Hepatocyte (in vitro differentiated cells): ENCODE results near the gene PTPRR. TPM values are rescaled to one million over a fixed set of nuclear protein-coding genes. Genes with fewer than 3 reads are reported as not detected.

Experiments
- DNase-seq: peaks from one replicate; pipeline ENCODE4 v3.0.0-alpha.2; 2016; ENCODE audit warnings: low spot score
- H2AFZ ChIP-seq: fragments of 200-600 bp; sonication (generic); 2 replicates; pipeline ENCODE4 v1.6.0; 2016; ENCODE audit warnings: antibody characterized with exemption, mild to moderate bottlenecking
- H3K27ac ChIP-seq: fragments of 200-600 bp; sonication (generic); 2 replicates; pipeline ENCODE4 v1.5.1; 2016; ENCODE audit warnings: mild to moderate bottlenecking
- H3K27me3 ChIP-seq: fragments of 200-600 bp; sonication (generic); 2 replicates; pipeline ENCODE4 v1.6.1; 2016
- H3K36me3 ChIP-seq: fragments of 200-600 bp; sonication (generic); replicated peaks from 2 replicates; pipeline ENCODE4 v1.5.1; 2016; ENCODE audit warnings: low read depth; ENCODE audit not compliant: insufficient read depth
- H3K4me1 ChIP-seq: fragments of 200-600 bp; sonication (generic); 2 replicates; pipeline ENCODE4 v1.5.1; 2016; ENCODE audit warnings: mild to moderate bottlenecking, moderate library complexity; ENCODE audit not compliant: insufficient read depth
- H3K4me2 ChIP-seq: fragments of 200-600 bp; sonication (generic); 2 replicates; pipeline ENCODE4 v1.6.0; 2016
- H3K4me3 ChIP-seq: fragments of 200-600 bp; sonication (generic); 2 replicates; pipeline ENCODE4 v1.5.1; 2016; ENCODE audit warnings: mild to moderate bottlenecking
- H3K79me2 ChIP-seq: fragments of 200-600 bp; sonication (generic); 2 replicates; pipeline ENCODE4 v1.6.0; 2017; ENCODE audit warnings: mild to moderate bottlenecking
- H3K9me2 ChIP-seq: fragments of 200-600 bp; sonication (generic); replicated peaks from 2 replicates; pipeline ENCODE4 v1.6.0; 2017; ENCODE audit warnings: mild to moderate bottlenecking; ENCODE audit not compliant: insufficient read depth
- H3K9me3 ChIP-seq: fragments of 200-600 bp; sonication (generic); 2 replicates; pipeline ENCODE4 v1.5.1; 2016; ENCODE audit warnings: low read depth, mild to moderate bottlenecking
- H4K20me1 ChIP-seq: fragments of 200-600 bp; sonication (generic); 2 replicates; pipeline ENCODE4 v1.6.0; 2016; ENCODE audit warnings: mild to moderate bottlenecking; ENCODE audit not compliant: insufficient read depth, poor library complexity, severe bottlenecking
- EZH2 ChIP-seq: fragments of 200-600 bp; sonication (generic); IDR thresholded peaks from 2 replicates; pipeline ENCODE4 v1.6.1; 2016; ENCODE audit warnings: antibody characterized with exemption, mild to moderate bottlenecking, borderline replicate concordance
- EZH2phosphoT487 ChIP-seq: fragments of 200-600 bp; sonication (generic); IDR thresholded peaks from one replicate; pipeline ENCODE4 v1.6.1; 2018; ENCODE audit warnings: antibody characterized with exemption, mild to moderate bottlenecking, low read depth, moderate library complexity; ENCODE audit not compliant: unreplicated experiment, severe bottlenecking
- whole genome bisulfite sequencing: methylation state at CpG from one replicate; pipeline ENCODE4 v1.1.6; 2016; ENCODE audit warnings: low lambda C conversion rate; ENCODE audit errors: missing lambda C conversion rate; 5-methylcytosine and 5-hydroxymethylcytosine counted together
- polyA plus RNA-seq: library from polyadenylated mRNA; unstranded; fragments of >200 nt; fragmentation: Nextera tagmentation; extraction: Ambion mirVana; gene quantifications from 2 replicates; pipeline ENCODE4 v1.2.1, GENCODE V29; 2016
- total RNA-seq: library from RNA; depleted of rRNA; stranded (reverse); fragments of >200 nt; gene quantifications from 2 replicates; pipeline ENCODE4 v1.2.3, GENCODE V29; 2014
- TF ChIP-seq, protein P1 (sequence below): fragments of 200-600 bp; sonication (generic); IDR thresholded peaks from 2 replicates; pipeline ENCODE4 v1.5.1; 2016; ENCODE audit warnings: antibody characterized with exemption, mild to moderate bottlenecking; ENCODE audit not compliant: poor library complexity

Gene PTPRR
- total and polyA plus RNA-seq, 2 experiments from 2014 or later = 1.9 to 4.8 TPM

DNA sequence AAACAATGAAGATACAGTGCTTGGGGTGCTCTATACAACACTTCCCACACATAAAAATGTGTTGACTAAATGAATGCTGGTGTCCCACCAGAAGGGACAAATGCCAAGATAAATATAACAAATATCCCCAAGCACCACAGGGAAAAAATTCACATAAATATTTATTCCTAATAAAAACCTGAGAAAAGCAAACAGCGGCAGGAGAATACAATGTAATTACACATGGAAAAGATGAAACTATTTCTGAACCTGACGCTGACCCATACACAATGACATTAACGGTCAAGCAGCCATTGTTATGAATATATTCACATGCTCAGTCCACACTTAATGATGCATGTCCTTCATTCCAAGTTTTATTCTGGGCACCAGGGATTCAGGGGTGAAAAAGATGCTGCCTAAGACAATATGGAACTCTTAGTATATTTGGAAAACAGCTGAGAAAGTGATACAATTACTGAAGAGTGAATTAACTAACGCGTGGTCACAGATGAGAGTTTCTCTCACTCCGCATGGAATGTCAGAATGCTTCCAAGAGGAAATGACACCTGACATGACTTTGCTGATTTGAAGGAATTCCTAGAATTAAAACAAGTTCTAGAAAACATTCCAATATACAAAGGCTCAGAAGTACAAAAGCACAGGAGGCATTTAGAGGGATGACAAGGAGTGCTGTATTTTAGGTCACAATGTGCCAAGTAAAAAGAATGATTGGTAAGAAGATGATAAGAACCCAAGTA lies 27.9 kb upstream of the PTPRR start:
- H3K79me2 ChIP-seq = no peaks in the 10 kb centered on the region
- H3K36me3 ChIP-seq = no peaks in the 10 kb centered on the region
- no peak overlapping the region for H3K27ac ChIP-seq
- H3K9me3 ChIP-seq = no peaks in the 10 kb centered on the region
- H3K27me3 ChIP-seq = no peaks in the 10 kb centered on the region
- no peak overlapping the region for H3K4me2 ChIP-seq
- H4K20me1 ChIP-seq = no peaks in the 10 kb centered on the region
- DNase-seq = no peak
- WGBS = 81% methylated on average over 6 of the region's 6 CpGs
- no peak for TF ChIP-seq EZH2phosphoT487
- TF ChIP-seq, protein P1, sequence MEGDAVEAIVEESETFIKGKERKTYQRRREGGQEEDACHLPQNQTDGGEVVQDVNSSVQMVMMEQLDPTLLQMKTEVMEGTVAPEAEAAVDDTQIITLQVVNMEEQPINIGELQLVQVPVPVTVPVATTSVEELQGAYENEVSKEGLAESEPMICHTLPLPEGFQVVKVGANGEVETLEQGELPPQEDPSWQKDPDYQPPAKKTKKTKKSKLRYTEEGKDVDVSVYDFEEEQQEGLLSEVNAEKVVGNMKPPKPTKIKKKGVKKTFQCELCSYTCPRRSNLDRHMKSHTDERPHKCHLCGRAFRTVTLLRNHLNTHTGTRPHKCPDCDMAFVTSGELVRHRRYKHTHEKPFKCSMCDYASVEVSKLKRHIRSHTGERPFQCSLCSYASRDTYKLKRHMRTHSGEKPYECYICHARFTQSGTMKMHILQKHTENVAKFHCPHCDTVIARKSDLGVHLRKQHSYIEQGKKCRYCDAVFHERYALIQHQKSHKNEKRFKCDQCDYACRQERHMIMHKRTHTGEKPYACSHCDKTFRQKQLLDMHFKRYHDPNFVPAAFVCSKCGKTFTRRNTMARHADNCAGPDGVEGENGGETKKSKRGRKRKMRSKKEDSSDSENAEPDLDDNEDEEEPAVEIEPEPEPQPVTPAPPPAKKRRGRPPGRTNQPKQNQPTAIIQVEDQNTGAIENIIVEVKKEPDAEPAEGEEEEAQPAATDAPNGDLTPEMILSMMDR = no peak
- no peak for TF ChIP-seq EZH2
- no peaks in the 10 kb centered on the region for H3K9me2 ChIP-seq
- H3K4me3 ChIP-seq = no peak overlapping the region
- H3K4me1 ChIP-seq = no peaks in the 10 kb centered on the region
- H2AFZ ChIP-seq = no peak overlapping the region

- no peak overlapping the region for H3K27ac ChIP-seq
- H3K4me3 ChIP-seq = no peak overlapping the region
- H3K4me1 ChIP-seq = no peaks in the 10 kb centered on the region
- TF ChIP-seq EZH2 (no peak), EZH2phosphoT487 (no peak)
- TF ChIP-seq, protein P1 = no peak
- H3K9me3 ChIP-seq = no peaks in the 10 kb centered on the region
- no peaks in the 10 kb centered on the region for H4K20me1 ChIP-seq
- 55% methylated on average over 3 of the region's 3 CpGs for WGBS
- no peak for DNase-seq
- H3K9me2 ChIP-seq = no peaks in the 10 kb centered on the region
- no peaks in the 10 kb centered on the region for H3K36me3 ChIP-seq
- H3K4me2 ChIP-seq = no peak overlapping the region
- H2AFZ ChIP-seq = no peak overlapping the region
- H3K27me3 ChIP-seq = no peaks in the 10 kb centered on the region
- H3K79me2 ChIP-seq = no peaks in the 10 kb centered on the region
Observed at GRCh38 chr12:70936203-70936813, 15.8 kb upstream of the PTPRR start.

DNA sequence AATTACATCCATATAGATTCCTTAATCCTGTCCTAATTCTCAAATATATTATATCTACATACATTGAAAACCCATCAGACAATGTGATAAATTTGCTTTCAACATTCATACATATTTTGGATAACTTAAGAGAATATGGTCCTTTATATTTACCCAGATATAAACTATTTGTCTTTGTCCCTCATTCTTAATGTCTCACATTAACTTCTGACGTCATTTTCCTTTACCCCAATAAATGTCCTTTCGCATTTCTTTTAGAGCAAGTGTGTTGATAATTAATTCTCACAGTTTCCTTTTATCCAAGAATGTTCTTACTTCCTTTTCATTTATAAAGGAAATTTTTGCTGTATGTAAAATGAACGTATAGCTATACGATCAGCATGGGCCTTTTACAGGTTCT lies 12.6 kb upstream of the PTPRR start:
- Histone ChIP-seq H3K4me1 (no peaks in the 10 kb centered on the region), H3K27me3 (no peaks in the 10 kb centered on the region), H4K20me1 (no peaks in the 10 kb centered on the region), H3K9me2 (no peaks in the 10 kb centered on the region), H3K36me3 (no peaks in the 10 kb centered on the region), H3K79me2 (no peaks in the 10 kb centered on the region), H3K9me3 (no peaks in the 10 kb centered on the region), H3K27ac (no peak overlapping the region), H2AFZ (no peak overlapping the region), H3K4me2 (no peak overlapping the region), H3K4me3 (no peak overlapping the region)
- no peak for DNase-seq
- no peak for TF ChIP-seq EZH2phosphoT487
- WGBS = 77% methylated on average over 4 of the region's 4 CpGs

DNA sequence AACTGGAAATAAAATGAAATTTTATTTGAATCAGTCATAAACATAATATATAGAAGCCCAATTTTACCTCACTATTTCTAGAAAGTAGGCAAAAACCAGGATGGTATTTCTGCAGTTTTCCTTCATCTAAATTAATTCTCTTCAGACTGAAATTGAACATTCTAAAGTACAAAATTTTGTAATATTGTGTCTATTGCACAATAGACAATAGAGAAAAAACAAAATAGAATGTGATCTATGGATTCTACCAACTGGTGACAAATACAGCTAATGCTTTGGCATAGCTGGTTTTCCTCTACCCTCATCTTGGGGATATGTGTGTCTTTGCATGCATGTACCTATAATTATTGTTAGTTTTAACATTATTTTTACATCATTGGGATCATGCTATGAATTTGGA lies 8.5 kb upstream of the PTPRR start:
- H3K36me3 ChIP-seq = no peaks in the 10 kb centered on the region
- H3K79me2 ChIP-seq = no peaks in the 10 kb centered on the region
- no peak overlapping the region for H3K4me2 ChIP-seq
- TF ChIP-seq, protein P1 = no peak
- TF ChIP-seq EZH2phosphoT487 (no peak), EZH2 (no peak)
- no peak overlapping the region for H3K27ac ChIP-seq
- no peak for DNase-seq
- no peaks in the 10 kb centered on the region for H3K9me2 ChIP-seq
- H3K4me1 ChIP-seq = no peaks in the 10 kb centered on the region
- H4K20me1 ChIP-seq = no peaks in the 10 kb centered on the region
- H3K4me3 ChIP-seq = no peak overlapping the region
- no peaks in the 10 kb centered on the region for H3K27me3 ChIP-seq
- H3K9me3 ChIP-seq = no peaks in the 10 kb centered on the region
- H2AFZ ChIP-seq = no peak overlapping the region
